ENCODE results near the gene C6orf89.
A peak's percentile ranks its signal among the peaks of the same experiment; 100 is the strongest.

The C6orf89 gene

GRCh38 chr6:36956446-36956820 lies 70.7 kb downstream of the C6orf89 start:
- Histone ChIP-seq H3K36me3 (ENCODE audit: insufficient read depth, low read length) (no peaks in the 10 kb centered on the region), H3F3A (ENCODE audit: low read depth) (0 out of 2 replicates have a peak, but pooled peaks cover 3% of the 10 kb centered on the region), H3K9me3 (ENCODE audit: insufficient read depth, low read depth, low read length) (no peaks in the 10 kb centered on the region), H3K4me1 (ENCODE audit: insufficient read depth, low read length, poor library complexity, severe bottlenecking) (peaks cover 39% of the 10 kb centered on the region), H3K4me3 (ENCODE audit: low read length, poor library complexity, severe bottlenecking) (no peak overlapping the region), H4K20me1 (ENCODE audit: insufficient read depth, low read length, poor library complexity, severe bottlenecking) (peaks cover 5% of the 10 kb centered on the region), H3K9ac (ENCODE audit: low read depth, low read length, poor library complexity, severe bottlenecking) (no peak overlapping the region), H3K27me3 (ENCODE audit: insufficient read depth, low read length, poor library complexity, severe bottlenecking) (peaks cover 20% of the 10 kb centered on the region), H3K9me2 (replicated peaks; ENCODE audit: low read depth, low read length) (no peaks in the 10 kb centered on the region), H3K79me2 (ENCODE audit: insufficient read depth, low read length) (no peaks in the 10 kb centered on the region), H2AFZ (ENCODE audit: low read length) (no peak overlapping the region), H3K4me2 (ENCODE audit: low read depth, low read length, poor library complexity, severe bottlenecking) (peak overlapping the region; percentile 65)
- TF ChIP-seq CTCF (conservative IDR thresholded peaks at IDR 0.05; ENCODE audit: low read length) (no peak), EZH2phosphoT487 (IDR thresholded peaks at IDR 0.05; ENCODE audit: borderline replicate concordance) (no peak)

DNA sequence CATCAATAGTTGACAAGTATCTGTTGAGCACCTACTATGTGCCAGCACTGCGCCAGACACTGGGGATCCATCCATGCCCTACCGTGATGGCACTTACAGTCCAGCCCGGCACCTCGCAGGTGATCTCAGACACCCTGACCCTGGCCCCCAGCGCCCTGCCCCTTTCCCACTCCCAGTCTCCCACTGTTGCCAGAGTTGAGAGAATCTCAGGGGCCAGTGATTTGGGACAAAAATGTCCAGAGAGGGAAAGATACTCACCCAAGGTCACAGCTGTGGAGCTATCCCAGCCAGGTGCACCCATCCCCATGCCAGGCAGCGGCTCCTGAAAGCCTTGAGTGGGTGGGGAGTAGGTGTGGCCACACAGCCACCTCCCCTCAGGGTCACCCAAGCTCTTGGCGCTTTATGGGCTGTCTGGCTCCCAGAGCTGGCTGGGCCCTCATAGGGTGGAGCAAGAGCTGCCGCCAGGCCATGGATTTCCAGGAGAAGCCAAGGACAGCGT lies 72.1 kb downstream of the C6orf89 start:
- TF ChIP-seq CTCF (conservative IDR thresholded peaks at IDR 0.05; ENCODE audit: low read length) (no peak), EZH2phosphoT487 (IDR thresholded peaks at IDR 0.05; ENCODE audit: borderline replicate concordance) (no peak)
- H3K4me3 ChIP-seq (ENCODE audit: low read length, poor library complexity, severe bottlenecking) = no peak overlapping the region
- H3K9ac ChIP-seq (ENCODE audit: low read depth, low read length, poor library complexity, severe bottlenecking) = no peak overlapping the region
- no peaks in the 10 kb centered on the region for H3K79me2 ChIP-seq (ENCODE audit: insufficient read depth, low read length)
- no peak overlapping the region for H2AFZ ChIP-seq (ENCODE audit: low read length)
- H3K4me2 ChIP-seq (ENCODE audit: low read depth, low read length, poor library complexity, severe bottlenecking) = no peak overlapping the region
- H4K20me1 ChIP-seq (ENCODE audit: insufficient read depth, low read length, poor library complexity, severe bottlenecking) = peaks cover 5% of the 10 kb centered on the region
- H3K27me3 ChIP-seq (ENCODE audit: insufficient read depth, low read length, poor library complexity, severe bottlenecking) = peaks cover 20% of the 10 kb centered on the region
- no peaks in the 10 kb centered on the region for H3K9me2 ChIP-seq (replicated peaks; ENCODE audit: low read depth, low read length)
- no peaks in the 10 kb centered on the region for H3K9me3 ChIP-seq (ENCODE audit: insufficient read depth, low read depth, low read length)
- no peaks in the 10 kb centered on the region for H3K36me3 ChIP-seq (ENCODE audit: insufficient read depth, low read length)
- peaks cover 40% of the 10 kb centered on the region for H3K4me1 ChIP-seq (ENCODE audit: insufficient read depth, low read length, poor library complexity, severe bottlenecking)
- 0 out of 2 replicates have a peak, but pooled peaks cover 3% of the 10 kb centered on the region for H3F3A ChIP-seq (ENCODE audit: low read depth)

- Histone ChIP-seq H3K9me2 (replicated peaks; ENCODE audit: low read depth, low read length) (no peaks in the 10 kb centered on the region), H3K4me3 (ENCODE audit: low read length, poor library complexity, severe bottlenecking) (no peak overlapping the region), H3K4me2 (ENCODE audit: low read depth, low read length, poor library complexity, severe bottlenecking) (no peak overlapping the region), H3K4me1 (ENCODE audit: insufficient read depth, low read length, poor library complexity, severe bottlenecking) (peaks cover 45% of the 10 kb centered on the region), H3K79me2 (ENCODE audit: insufficient read depth, low read length) (no peaks in the 10 kb centered on the region), H3F3A (ENCODE audit: low read depth) (0 out of 2 replicates have a peak, but pooled peaks cover under 1% of the 10 kb centered on the region), H4K20me1 (ENCODE audit: insufficient read depth, low read length, poor library complexity, severe bottlenecking) (peaks cover 5% of the 10 kb centered on the region), H3K27me3 (ENCODE audit: insufficient read depth, low read length, poor library complexity, severe bottlenecking) (peaks cover 20% of the 10 kb centered on the region), H3K9ac (ENCODE audit: low read depth, low read length, poor library complexity, severe bottlenecking) (no peak overlapping the region), H3K36me3 (ENCODE audit: insufficient read depth, low read length) (no peaks in the 10 kb centered on the region), H2AFZ (ENCODE audit: low read length) (no peak overlapping the region), H3K9me3 (ENCODE audit: insufficient read depth, low read depth, low read length) (no peaks in the 10 kb centered on the region)
- TF ChIP-seq EZH2phosphoT487 (IDR thresholded peaks at IDR 0.05; ENCODE audit: borderline replicate concordance) = no peak
- no peak for TF ChIP-seq CTCF (conservative IDR thresholded peaks at IDR 0.05; ENCODE audit: low read length)
Observed at GRCh38 chr6:36958775-36959554, 73.2 kb downstream of the C6orf89 start.

All from Loucy (cell line).